LNCAP (cell line): ENCODE data around the gene LRIT1.

Source experiments
- TF ChIP-seq, protein P1 (sequence below): fragments of 450-650 bp; IDR thresholded peaks from 2 replicates; pipeline ENCODE4 v1.5.1; 2017; ENCODE audit warnings: mild to moderate bottlenecking

LRIT1 gene

DNA sequence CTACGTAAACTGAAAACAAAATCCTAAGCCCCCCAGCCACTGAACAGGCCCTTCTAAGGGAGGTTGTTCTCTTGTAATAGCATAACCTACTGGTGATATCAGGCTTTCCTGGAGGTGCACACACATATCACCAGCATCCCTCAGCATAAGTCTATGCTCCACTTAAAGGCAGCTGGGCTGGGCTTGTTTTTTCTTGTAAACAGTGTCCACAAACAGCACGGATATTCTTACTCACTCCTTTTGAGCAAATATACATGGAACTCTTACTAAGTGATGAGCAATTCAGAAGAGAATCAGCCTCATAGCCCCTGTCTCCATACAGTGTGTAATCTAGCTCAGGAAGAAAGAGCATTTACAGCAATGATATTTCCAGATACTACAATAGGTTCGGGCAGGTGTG lies 2.4 kb downstream of the LRIT1 start:
- TF ChIP-seq, protein P1, sequence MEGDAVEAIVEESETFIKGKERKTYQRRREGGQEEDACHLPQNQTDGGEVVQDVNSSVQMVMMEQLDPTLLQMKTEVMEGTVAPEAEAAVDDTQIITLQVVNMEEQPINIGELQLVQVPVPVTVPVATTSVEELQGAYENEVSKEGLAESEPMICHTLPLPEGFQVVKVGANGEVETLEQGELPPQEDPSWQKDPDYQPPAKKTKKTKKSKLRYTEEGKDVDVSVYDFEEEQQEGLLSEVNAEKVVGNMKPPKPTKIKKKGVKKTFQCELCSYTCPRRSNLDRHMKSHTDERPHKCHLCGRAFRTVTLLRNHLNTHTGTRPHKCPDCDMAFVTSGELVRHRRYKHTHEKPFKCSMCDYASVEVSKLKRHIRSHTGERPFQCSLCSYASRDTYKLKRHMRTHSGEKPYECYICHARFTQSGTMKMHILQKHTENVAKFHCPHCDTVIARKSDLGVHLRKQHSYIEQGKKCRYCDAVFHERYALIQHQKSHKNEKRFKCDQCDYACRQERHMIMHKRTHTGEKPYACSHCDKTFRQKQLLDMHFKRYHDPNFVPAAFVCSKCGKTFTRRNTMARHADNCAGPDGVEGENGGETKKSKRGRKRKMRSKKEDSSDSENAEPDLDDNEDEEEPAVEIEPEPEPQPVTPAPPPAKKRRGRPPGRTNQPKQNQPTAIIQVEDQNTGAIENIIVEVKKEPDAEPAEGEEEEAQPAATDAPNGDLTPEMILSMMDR, result no peak

GRCh38 chr10:84237199-84238051 lies 3.9 kb downstream of the LRIT1 start:
- TF ChIP-seq, protein P1, result no peak

DNA sequence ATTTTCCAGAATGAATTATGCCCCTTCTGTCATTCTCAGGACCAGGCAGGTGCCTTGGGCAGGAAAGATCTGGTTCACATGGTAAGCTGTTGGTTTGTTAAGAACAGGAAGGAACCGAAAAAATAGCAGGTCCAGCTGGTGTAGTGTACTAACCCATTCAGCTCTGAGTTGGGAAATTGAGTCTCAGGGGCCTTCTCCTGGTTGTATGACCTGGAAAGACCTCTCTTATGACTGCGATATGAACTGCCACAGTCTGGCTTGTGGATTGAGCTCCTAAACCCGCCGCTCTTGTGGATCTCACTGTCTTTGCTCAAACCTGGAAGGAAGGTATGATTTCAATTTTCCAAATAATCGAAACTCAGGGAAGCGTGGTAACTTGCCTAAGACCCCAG lies 4.5 kb downstream of the LRIT1 start:
- TF ChIP-seq, protein P1, result no peak

DNA sequence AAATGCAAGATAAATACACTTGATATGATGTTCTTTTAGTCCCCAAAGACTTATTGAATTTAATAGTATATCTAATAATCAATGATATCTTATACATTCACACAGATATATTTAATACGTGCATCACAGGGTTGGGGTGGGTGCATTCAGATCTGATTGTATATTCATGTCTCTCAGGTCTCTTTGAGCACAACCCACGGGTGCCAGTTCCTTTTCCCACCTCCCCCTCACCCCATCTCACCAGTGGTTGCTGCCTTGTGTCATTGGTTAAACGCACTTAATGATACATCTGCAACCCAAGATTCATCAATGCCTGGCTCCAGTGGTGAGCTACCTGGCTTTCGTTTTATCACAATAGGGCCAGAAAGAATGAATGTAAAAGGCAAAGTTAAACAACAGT lies 6.2 kb downstream of the LRIT1 start:
- TF ChIP-seq, protein P1, result no peak

- TF ChIP-seq, protein P1, result no peak
These were observed 6.9 kb downstream of the LRIT1 start for GRCh38 chr10:84234479-84234878.

- TF ChIP-seq, protein P1, result no peak
These were observed 7.4 kb downstream of the LRIT1 start for GRCh38 chr10:84233940-84234339.

GRCh38 chr10:84232376-84232775 lies 9.0 kb downstream of the LRIT1 start:
- TF ChIP-seq, protein P1, result no peak
